Measurements from ENCODE around the gene CAD. TPM values are rescaled to one million over a fixed set of nuclear protein-coding genes. Genes with fewer than 3 reads are reported as not detected.

CAD gene
- total RNA-seq, 1 experiment from 2014 or later = 130 TPM

GRCh38 chr2:27241761-27242613 is 24.8 kb downstream of the CAD start:
- no peaks in the 10 kb centered on the region for H3K27me3 Mint-ChIP-seq (ENCODE audit: low read depth)
- Histone ChIP-seq H3K79me2 (ENCODE audit: insufficient read depth, low read length) (no peaks in the 10 kb centered on the region), H2BK120ac (ENCODE audit: low read depth, low read length, poor library complexity, severe bottlenecking) (no peak overlapping the region), H3T11ph (ENCODE audit: low read length) (no peak overlapping the region), H2BK15ac (ENCODE audit: low read depth, low read length) (no peak overlapping the region), H2BK5ac (ENCODE audit: insufficient read length, low read length) (no peak overlapping the region), H2AK5ac (ENCODE audit: insufficient read length, low read length) (no peak overlapping the region), H3K4ac (ENCODE audit: low read depth, low read length) (no peak overlapping the region), H4K20me1 (ENCODE audit: control insufficient read depth, insufficient read depth, insufficient read length) (no peaks in the 10 kb centered on the region), H3K27ac (ENCODE audit: insufficient read length, low read depth, low read length) (no peak overlapping the region), H2BK20ac (ENCODE audit: low read depth, low read length, poor library complexity, severe bottlenecking) (no peak overlapping the region), H3K27me3 (ENCODE audit: insufficient read depth, low read length) (no peaks in the 10 kb centered on the region), H2AFZ (ENCODE audit: low read length) (no peak overlapping the region), H3K9ac (ENCODE audit: extremely low read depth, insufficient read length, low read length) (no peak overlapping the region), H4K5ac (ENCODE audit: insufficient read length, low read depth, low read length) (no peak overlapping the region), H3K4me2 (ENCODE audit: insufficient read depth, insufficient read length, low read length) (no peak overlapping the region), H3K56ac (ENCODE audit: insufficient read length, low read depth, low read length) (no peak overlapping the region), H3K79me1 (ENCODE audit: insufficient read depth, low read depth, low read length, poor library complexity, severe bottlenecking) (no peaks in the 10 kb centered on the region), H4K91ac (ENCODE audit: insufficient read length, low read depth, low read length) (no peak overlapping the region), H3K4me1 (ENCODE audit: insufficient read depth, low read length) (no peaks in the 10 kb centered on the region), H3K18ac (ENCODE audit: insufficient read length, low read depth, low read length) (no peak overlapping the region), H3K23me2 (ENCODE audit: insufficient read length, low read depth, low read length, poor library complexity, severe bottlenecking) (no peaks in the 10 kb centered on the region), H2BK12ac (ENCODE audit: insufficient read length, low read depth, low read length) (no peak overlapping the region), H3K9me3 (ENCODE audit: control insufficient read depth, low read depth, low read length) (no peaks in the 10 kb centered on the region), H3K14ac (ENCODE audit: insufficient read depth, low read length) (no peak overlapping the region), H3K23ac (ENCODE audit: insufficient read length, low read depth, low read length) (no peak overlapping the region), H4K8ac (replicated peaks; ENCODE audit: insufficient read length, low read depth, low read length) (no peak overlapping the region)
- DNase-seq = no peak
- H3K4me3 Mint-ChIP-seq = no peak overlapping the region
- no CpG with 5 or more reads among the region's 24 CpGs for WGBS (ENCODE audit: extremely low coverage, insufficient read length, low lambda C conversion rate)
- no peak overlapping the region for H3K27ac Mint-ChIP-seq
- H3K36me3 Mint-ChIP-seq (ENCODE audit: insufficient read depth in 1 of 3, low read depth in 3 of 3) = peaks cover 44 to 82% (median 74%) of the 10 kb centered on the region in 3 experiments
- no peaks in the 10 kb centered on the region for H3K9me3 Mint-ChIP-seq
- H3K4me1 Mint-ChIP-seq = no peaks in the 10 kb centered on the region
- TF ChIP-seq CTCF (conservative IDR thresholded peaks at IDR 0.05) = no peak

Data from H9 (cell line).